GM12892 (cell line): ENCODE measurements around the gene PLAU.

Source experiments
- POLR2A ChIP-seq: IDR thresholded peaks from 2 replicates; pipeline ENCODE4 v1.6.1; 2011; ENCODE audit warnings: low read depth, low read length, control low read depth
- TAF1 ChIP-seq: IDR thresholded peaks from 2 replicates; pipeline ENCODE4 v1.6.1; 2011; ENCODE audit warnings: low read depth, mild to moderate bottlenecking, control low read depth, low read length, borderline replicate concordance

DNA sequence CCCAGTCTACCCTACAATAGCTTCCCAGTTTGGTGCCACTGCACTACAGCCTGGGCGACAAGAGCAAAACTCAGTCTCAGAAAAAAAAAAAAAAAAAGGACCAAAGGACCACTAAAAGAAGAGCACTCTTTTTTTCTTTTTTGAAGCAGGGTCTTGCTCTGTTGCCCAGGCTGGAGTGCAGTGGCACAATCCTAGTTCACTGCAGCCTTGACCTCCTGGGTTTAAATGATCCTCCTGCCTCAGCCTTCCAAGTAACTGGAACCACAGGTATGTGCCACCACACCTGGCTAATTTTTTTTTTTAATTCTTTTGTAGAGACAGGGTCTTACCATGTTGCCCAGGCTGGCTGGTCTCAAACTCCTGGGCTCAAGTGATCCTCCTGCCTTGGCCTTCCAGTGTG is 14.0 kb downstream of the PLAU start:
- TF ChIP-seq TAF1 (no peak), POLR2A (no peak)
